HEK293 (cell line): ENCODE results near the gene LMLN.
"Not testable (repeated sequence)": the region's sequence is repeated elsewhere in the genome, so short reads cannot be mapped to it uniquely, and the experiment has no call there.

ENCODE experiments used
- CTCF ChIP-seq: fragments of 450-650 bp; formaldehyde crosslinking; IDR thresholded peaks from 2 replicates; pipeline ENCODE4 v1.5.1; 2016; ENCODE audit warnings: missing biosample characterization, missing genetic modification characterization
- MYNN ChIP-seq: fragments of 450-650 bp; formaldehyde crosslinking; IDR thresholded peaks from 2 replicates; pipeline ENCODE4 v1.5.1; 2016; ENCODE audit warnings: missing biosample characterization, missing genetic modification characterization, borderline replicate concordance

GRCh38 chr3:197921429-197922275 is 38.4 kb upstream of the LMLN start:
- TF ChIP-seq MYNN, CTCF (tag by site-specific recombination): not testable (repeated sequence)
